Endothelial cell of umbilical vein (primary cell): ENCODE results near the gene FMN1. TPM values are rescaled to one million over a fixed set of nuclear protein-coding genes. Genes with fewer than 3 reads are reported as not detected.

Experiments used
- BruUV-seq: library from RNA; stranded (reverse); fragments of 400-500 nt; replicated peaks from 2 replicates; lab custom pipeline; 2021; lab: Mats Ljungman, UMichigan
- CTCF ChIA-PET: fragments of 300-600, 350-600 bp; sonication (Branson Sonifier 250); formaldehyde crosslinking; loops from one replicate; lab custom pipeline; 2021; ENCODE audit warnings: antibody characterized with exemption, inconsistent platforms; lab: Charles Lee
- POLR2A ChIA-PET: fragments of 300-600, 350-600 bp; sonication (Branson Sonifier 250); formaldehyde crosslinking; loops from one replicate; lab custom pipeline; 2021; ENCODE audit warnings: antibody characterized with exemption, inconsistent platforms; lab: Charles Lee
- DNase-seq: peaks from one replicate; pipeline ENCODE4 v3.0.0-alpha.2; 2011; ENCODE audit warnings: low read depth, low spot score
- FAIRE-seq: peaks from 2 replicates; lab custom pipeline; 2011; peaks lifted over from hg19 to GRCh38; lab: Jason Lieb, UNC
- H2AFZ ChIP-seq: 2 replicates; pipeline ENCODE4 v1.6.0; 2012; ENCODE audit warnings: low read depth, low read length, control low read depth, inconsistent platforms
- H3K27ac ChIP-seq: 2 replicates; pipeline ENCODE4 v1.5.1; 2011; ENCODE audit warnings: low read depth, mild to moderate bottlenecking, control low read depth, low read length, moderate library complexity; ENCODE audit not compliant: insufficient read depth
- H3K27me3 ChIP-seq, 2 experiments: 2 replicates each; pipeline versions ENCODE4 v1.6.0 to v1.6.1; 2011; ENCODE audit warnings: low read length in 2 of 2, mixed read lengths in 1 of 2; ENCODE audit not compliant: control insufficient read depth in 2 of 2, insufficient read depth in 2 of 2
- H3K36me3 ChIP-seq, 2 experiments: 2 replicates in 1 of 2; 3 replicates in 1 of 2; pipeline ENCODE4 v1.5.1; 2011; ENCODE audit warnings: low read length in 2 of 2, mild to moderate bottlenecking in 1 of 2, moderate library complexity in 1 of 2; ENCODE audit not compliant: control insufficient read depth in 2 of 2, insufficient read depth in 2 of 2; ENCODE audit errors: extremely low read depth in 1 of 2
- H3K4me1 ChIP-seq: 3 replicates; pipeline ENCODE4 v1.5.1; 2011; ENCODE audit warnings: mild to moderate bottlenecking, low read length; ENCODE audit not compliant: control insufficient read depth, insufficient read depth; ENCODE audit errors: extremely low read depth
- H3K4me2 ChIP-seq: 2 replicates; pipeline ENCODE4 v1.6.1; 2011; ENCODE audit warnings: low read length, control low read depth, mixed read lengths; ENCODE audit not compliant: insufficient read depth
- H3K4me3 ChIP-seq, 3 experiments: fragments of 200-600 bp in 1 of 3; sonication (generic), shearing (Covaris generic) in 1 of 3; replicated peaks in 1 of 3; 2 replicates each; pipeline ENCODE4 v1.5.1; 2011 to 2016; ENCODE audit warnings: control low read depth in 3 of 3, low read length in 3 of 3, mild to moderate bottlenecking in 2 of 3, inconsistent platforms in 1 of 3, low read depth in 1 of 3, moderate library complexity in 1 of 3; ENCODE audit not compliant: insufficient read depth in 1 of 3
- H3K79me2 ChIP-seq: 2 replicates; pipeline ENCODE4 v1.6.0; 2012; ENCODE audit warnings: low read length, inconsistent platforms; ENCODE audit not compliant: control insufficient read depth, insufficient read depth
- H3K9ac ChIP-seq: replicated peaks from 2 replicates; pipeline ENCODE3; 2011; ENCODE audit warnings: low read length, control low read depth; ENCODE audit not compliant: insufficient read depth; ENCODE audit errors: extremely low read depth
- H3K9me1 ChIP-seq: replicated peaks from 3 replicates; pipeline ENCODE4 v1.6.0; 2011; ENCODE audit warnings: mild to moderate bottlenecking, low read length; ENCODE audit not compliant: control insufficient read depth, insufficient read depth; ENCODE audit errors: extremely low read depth
- H3K9me3 ChIP-seq: replicated peaks from 2 replicates; pipeline ENCODE4 v1.5.1; 2012; ENCODE audit warnings: low read length, inconsistent platforms; ENCODE audit not compliant: control insufficient read depth, insufficient read depth
- H4K20me1 ChIP-seq: replicated peaks from 2 replicates; pipeline ENCODE3; 2011; ENCODE audit warnings: mild to moderate bottlenecking, low read length; ENCODE audit not compliant: control insufficient read depth, insufficient read depth; ENCODE audit errors: extremely low read depth
- EZH2 ChIP-seq: IDR thresholded peaks from 2 replicates; pipeline ENCODE4 v1.6.1; 2012; ENCODE audit warnings: borderline replicate concordance, low read depth, mild to moderate bottlenecking, moderate library complexity, low read length, inconsistent platforms; ENCODE audit not compliant: severe bottlenecking
- FOS ChIP-seq: IDR thresholded peaks from 2 replicates; pipeline ENCODE4 v1.6.1; 2011; ENCODE audit warnings: mild to moderate bottlenecking, low read length, moderate library complexity, borderline replicate concordance; ENCODE audit not compliant: insufficient read depth
- GATA2 ChIP-seq: IDR thresholded peaks from 2 replicates; pipeline ENCODE4 v1.7.0; 2011; ENCODE audit warnings: low read depth, mild to moderate bottlenecking, moderate library complexity, mixed read lengths, low read length; ENCODE audit not compliant: insufficient read length, insufficient read depth
- JUN ChIP-seq: IDR thresholded peaks from 2 replicates; pipeline ENCODE4 v1.6.1; 2011; ENCODE audit warnings: borderline replicate concordance, low read depth; ENCODE audit not compliant: insufficient read length, insufficient read depth
- MYC ChIP-seq: IDR thresholded peaks from one replicate; pipeline ENCODE4 v1.6.1; 2011; ENCODE audit warnings: mild to moderate bottlenecking, low read depth, low read length
- POLR2A ChIP-seq: IDR thresholded peaks from 2 replicates; pipeline ENCODE4 v1.6.1; 2012; ENCODE audit warnings: low read depth, mild to moderate bottlenecking, control low read depth, low read length
- POLR2AphosphoS5 ChIP-seq: IDR thresholded peaks from 2 replicates; pipeline ENCODE4 v1.6.1; 2012; ENCODE audit warnings: low read depth, mild to moderate bottlenecking, control low read depth, low read length, moderate library complexity; ENCODE audit not compliant: insufficient read depth
- dilution Hi-C: fragments of 300-500 bp; cut with MboI; formaldehyde crosslinking; loops from one replicate; pipeline ENCODE4 v1.15.0; 2019; ENCODE audit warnings: low sequenced_read_pairs; ENCODE audit not compliant: extremely low pct_ligation_motif_present
- intact Hi-C: fragments of 100-400 bp; cut with micrococcal nuclease; formaldehyde crosslinking; loops from one replicate; pipeline ENCODE4 v1.10.0; 2022
- polyA plus RNA-seq, 4 experiments: library from polyadenylated mRNA; depleted of rRNA in 3 of 4; stranded (reverse) in 3 of 4; unstranded in 1 of 4; fragments of >200 nt; gene quantifications; 2 replicates each; pipeline versions ENCODE4 v1.2.1 to v1.2.3, GENCODE V29; 2011 to 2012; ENCODE audit warnings: missing spikeins in 1 of 4
- total RNA-seq: library from RNA; stranded (reverse); gene quantifications from 2 replicates; pipeline ENCODE4 v1.2.3, GENCODE V29; 2021
- TF ChIP-seq, protein P1 (sequence below), 2 donors: IDR thresholded peaks; 1 replicate in 1 of 2; 2 replicates in 1 of 2; pipeline ENCODE4 v1.5.1; 2011; ENCODE audit warnings: low read length in 2 of 2, mild to moderate bottlenecking in 2 of 2, moderate library complexity in 2 of 2, control low read depth in 1 of 2, inconsistent platforms in 1 of 2, low read depth in 1 of 2; ENCODE audit not compliant: insufficient read depth in 1 of 2; ENCODE audit errors: extremely low read depth in 1 of 2
- TF ChIP-seq, protein P2 (sequence below): IDR thresholded peaks from 2 replicates; pipeline ENCODE4 v1.6.1; 2011; ENCODE audit not compliant: insufficient read depth, insufficient read length

The FMN1 gene
- total and polyA plus RNA-seq, 2 donors (not counting 3 experiments of a cell fraction or from before 2014, with no cell fraction given) = 0.01 to 0.29 TPM

DNA sequence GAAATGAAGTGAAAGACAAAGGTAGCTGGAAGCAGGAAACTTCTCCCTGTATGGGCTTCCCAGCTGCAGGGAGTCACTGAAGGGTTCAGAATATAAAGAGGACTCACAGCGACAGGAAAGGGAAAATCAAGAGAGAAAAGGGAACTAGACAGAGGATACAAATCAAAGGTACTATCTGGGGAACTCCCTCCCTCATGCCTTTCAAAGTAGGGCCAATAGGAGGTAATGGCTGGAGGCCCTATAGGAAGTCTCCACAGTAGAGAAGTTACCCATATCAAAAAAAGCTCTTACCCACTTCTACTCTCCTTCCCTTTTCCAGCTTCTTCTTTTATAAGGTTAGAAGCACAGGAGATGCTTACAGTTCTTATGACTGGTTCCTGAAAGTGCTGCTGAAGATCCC lies 43.5 kb downstream of the FMN1 start:
- Histone ChIP-seq H2AFZ (no peak overlapping the region), H4K20me1 (no peaks in the 10 kb centered on the region), H3K4me1 (no peaks in the 10 kb centered on the region), H3K9me1 (no peaks in the 10 kb centered on the region), H3K4me2 (no peak overlapping the region), H3K27me3 (peaks cover 4 to 12% of the 10 kb centered on the region in 2 experiments), H3K79me2 (no peaks in the 10 kb centered on the region), H3K4me3 (no peak overlapping the region), H3K9ac (no peak overlapping the region), H3K27ac (no peak overlapping the region), H3K36me3 (no peaks in the 10 kb centered on the region), H3K9me3 (no peaks in the 10 kb centered on the region)
- BruUV-seq = no TSS peak
- ChIA-PET POLR2A (no interaction called here), CTCF (interaction anchor here (1.1 to 1.4 kb wide), 2 partner anchors 19 to 65 kb away, joined by 4 to 5 read pairs; no protein-coding TSS in a partner anchor)
- dilution Hi-C loops = no loop called here
- no peak for DNase-seq
- TF ChIP-seq, protein P1, sequence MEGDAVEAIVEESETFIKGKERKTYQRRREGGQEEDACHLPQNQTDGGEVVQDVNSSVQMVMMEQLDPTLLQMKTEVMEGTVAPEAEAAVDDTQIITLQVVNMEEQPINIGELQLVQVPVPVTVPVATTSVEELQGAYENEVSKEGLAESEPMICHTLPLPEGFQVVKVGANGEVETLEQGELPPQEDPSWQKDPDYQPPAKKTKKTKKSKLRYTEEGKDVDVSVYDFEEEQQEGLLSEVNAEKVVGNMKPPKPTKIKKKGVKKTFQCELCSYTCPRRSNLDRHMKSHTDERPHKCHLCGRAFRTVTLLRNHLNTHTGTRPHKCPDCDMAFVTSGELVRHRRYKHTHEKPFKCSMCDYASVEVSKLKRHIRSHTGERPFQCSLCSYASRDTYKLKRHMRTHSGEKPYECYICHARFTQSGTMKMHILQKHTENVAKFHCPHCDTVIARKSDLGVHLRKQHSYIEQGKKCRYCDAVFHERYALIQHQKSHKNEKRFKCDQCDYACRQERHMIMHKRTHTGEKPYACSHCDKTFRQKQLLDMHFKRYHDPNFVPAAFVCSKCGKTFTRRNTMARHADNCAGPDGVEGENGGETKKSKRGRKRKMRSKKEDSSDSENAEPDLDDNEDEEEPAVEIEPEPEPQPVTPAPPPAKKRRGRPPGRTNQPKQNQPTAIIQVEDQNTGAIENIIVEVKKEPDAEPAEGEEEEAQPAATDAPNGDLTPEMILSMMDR (IDR thresholded peaks at IDR 0.05; ENCODE audit: extremely low read depth in 1 of 2, insufficient read depth in 1 of 2, low read depth in 1 of 2, low read length in 2 of 2) = no peak
- TF ChIP-seq EZH2 (no peak), JUN (no peak), POLR2A (no peak), POLR2AphosphoS5 (no peak), GATA2 (no peak), MYC (no peak), FOS (no peak)
- TF ChIP-seq, protein P2, sequence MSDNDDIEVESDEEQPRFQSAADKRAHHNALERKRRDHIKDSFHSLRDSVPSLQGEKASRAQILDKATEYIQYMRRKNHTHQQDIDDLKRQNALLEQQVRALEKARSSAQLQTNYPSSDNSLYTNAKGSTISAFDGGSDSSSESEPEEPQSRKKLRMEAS = no peak
- FAIRE-seq = no peak
- intact Hi-C loops = no loop called here
